Ascending aorta (tissue), 2 donors: ENCODE measurements around the gene ZNF536. TPM values are rescaled to one million over a fixed set of nuclear protein-coding genes. Genes with fewer than 3 reads are reported as not detected.

ENCODE experiments used
- DNase-seq, 2 donors: peaks; one replicate each; pipeline ENCODE4 v3.0.0-alpha.2; 2019; ENCODE audit warnings: low spot score in 2 of 2
- H3K27ac ChIP-seq, 2 donors: fragments of 200-600 bp; sonication (generic); one replicate each; pipeline ENCODE4 v1.5.1; 2016 to 2017; ENCODE audit warnings: mild to moderate bottlenecking in 1 of 2
- H3K27me3 ChIP-seq: fragments of 200-600 bp; sonication (generic); one replicate; pipeline ENCODE4 v1.5.1; 2017
- H3K36me3 ChIP-seq, 2 donors: fragments of 200-600 bp; sonication (generic); one replicate each; pipeline ENCODE4 v1.5.1; 2016
- H3K4me1 ChIP-seq, 2 donors: fragments of 200-600 bp; sonication (generic); one replicate each; pipeline ENCODE4 v1.5.1; 2016 to 2017; ENCODE audit warnings: mild to moderate bottlenecking in 1 of 2
- H3K4me3 ChIP-seq, 2 donors: fragments of 200-600 bp; sonication (generic); one replicate each; pipeline ENCODE4 v1.5.1; 2016 to 2017; ENCODE audit warnings: mild to moderate bottlenecking in 1 of 2
- H3K9me3 ChIP-seq, 2 donors: fragments of 200-600 bp; sonication (generic); one replicate each; pipeline ENCODE4 v1.5.1; 2016
- intact Hi-C: fragments of 100-400 bp; cut with DNase I; formaldehyde crosslinking; loops from one replicate; pipeline ENCODE4 v1.15.1; 2023
- total RNA-seq: library from RNA; depleted of rRNA; stranded (reverse); fragments of >200 nt; gene quantifications from one replicate; pipeline ENCODE4 v1.1.0, GENCODE V29; 2016
- TF ChIP-seq, protein P1 (sequence below), 3 experiments: fragments of 200-600 bp in 2 of 3; fragments of 450-650 bp in 1 of 3; sonication (generic) in 2 of 3; IDR thresholded peaks; one replicate each; pipeline ENCODE4 v1.5.1; 2016 to 2019; ENCODE audit warnings: antibody characterized with exemption in 3 of 3, mild to moderate bottlenecking in 1 of 3, moderate library complexity in 1 of 3

The ZNF536 gene
- total RNA-seq, 1 donor from 2014 or later, result not detected

DNA sequence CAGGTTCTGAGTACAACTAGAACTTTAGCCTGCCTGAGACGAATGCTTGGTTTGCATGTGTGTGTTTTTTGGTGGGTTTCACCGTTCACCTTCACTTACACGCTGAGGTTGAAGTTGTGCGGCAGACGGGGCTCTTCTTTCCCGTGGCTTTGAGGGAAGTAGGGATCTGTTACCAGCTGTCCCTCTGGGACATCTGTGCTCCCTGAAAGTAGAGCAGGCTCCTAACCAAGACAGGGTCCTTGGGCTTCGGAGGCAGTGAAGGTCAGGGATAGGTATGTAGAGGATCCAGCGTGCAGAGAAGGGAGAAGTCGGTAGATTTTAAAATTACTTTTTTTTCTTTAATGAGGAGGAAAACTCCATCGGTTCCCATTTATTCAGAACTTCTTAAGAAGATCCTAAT is 48.7 kb downstream of the ZNF536 start:
- DNase-seq, result no peak
- H3K36me3 ChIP-seq, result no peaks in the 10 kb centered on the region
- TF ChIP-seq, protein P1, sequence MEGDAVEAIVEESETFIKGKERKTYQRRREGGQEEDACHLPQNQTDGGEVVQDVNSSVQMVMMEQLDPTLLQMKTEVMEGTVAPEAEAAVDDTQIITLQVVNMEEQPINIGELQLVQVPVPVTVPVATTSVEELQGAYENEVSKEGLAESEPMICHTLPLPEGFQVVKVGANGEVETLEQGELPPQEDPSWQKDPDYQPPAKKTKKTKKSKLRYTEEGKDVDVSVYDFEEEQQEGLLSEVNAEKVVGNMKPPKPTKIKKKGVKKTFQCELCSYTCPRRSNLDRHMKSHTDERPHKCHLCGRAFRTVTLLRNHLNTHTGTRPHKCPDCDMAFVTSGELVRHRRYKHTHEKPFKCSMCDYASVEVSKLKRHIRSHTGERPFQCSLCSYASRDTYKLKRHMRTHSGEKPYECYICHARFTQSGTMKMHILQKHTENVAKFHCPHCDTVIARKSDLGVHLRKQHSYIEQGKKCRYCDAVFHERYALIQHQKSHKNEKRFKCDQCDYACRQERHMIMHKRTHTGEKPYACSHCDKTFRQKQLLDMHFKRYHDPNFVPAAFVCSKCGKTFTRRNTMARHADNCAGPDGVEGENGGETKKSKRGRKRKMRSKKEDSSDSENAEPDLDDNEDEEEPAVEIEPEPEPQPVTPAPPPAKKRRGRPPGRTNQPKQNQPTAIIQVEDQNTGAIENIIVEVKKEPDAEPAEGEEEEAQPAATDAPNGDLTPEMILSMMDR (IDR thresholded peaks at IDR 0.05), result no peak
- H3K27me3 ChIP-seq, result no peaks in the 10 kb centered on the region
- no peaks in the 10 kb centered on the region for H3K4me1 ChIP-seq
- no peaks in the 10 kb centered on the region for H3K9me3 ChIP-seq
- no peak overlapping the region for H3K27ac ChIP-seq
- intact Hi-C loops, result no loop called here
- no peak overlapping the region for H3K4me3 ChIP-seq

DNA sequence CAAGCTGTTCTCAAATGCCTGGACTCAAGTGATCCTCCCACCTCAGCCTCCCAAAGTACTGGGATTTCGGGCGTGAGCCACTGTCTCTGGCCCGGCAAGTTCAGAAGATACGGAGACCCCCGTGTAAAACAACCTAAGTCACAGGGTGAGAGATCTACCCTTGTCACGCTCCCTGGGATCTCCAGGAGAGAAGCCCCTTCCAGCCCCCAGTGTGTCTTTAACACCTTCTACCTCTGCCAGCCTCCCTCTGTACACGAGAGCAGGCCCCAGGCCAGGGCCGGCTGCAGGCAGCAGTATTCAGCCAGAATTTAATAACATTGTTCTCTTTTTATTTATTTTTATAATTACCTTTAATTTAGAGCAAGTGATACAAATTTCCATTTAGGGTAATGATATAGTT is 49.4 kb downstream of the ZNF536 start:
- no peaks in the 10 kb centered on the region for H3K9me3 ChIP-seq
- intact Hi-C loops, result no loop called here
- H3K36me3 ChIP-seq, result no peaks in the 10 kb centered on the region
- no peak for DNase-seq
- no peaks in the 10 kb centered on the region for H3K4me1 ChIP-seq
- no peak overlapping the region for H3K27ac ChIP-seq
- TF ChIP-seq, protein P1 (IDR thresholded peaks at IDR 0.05), result no peak
- H3K27me3 ChIP-seq, result no peaks in the 10 kb centered on the region
- H3K4me3 ChIP-seq, result no peak overlapping the region

DNA sequence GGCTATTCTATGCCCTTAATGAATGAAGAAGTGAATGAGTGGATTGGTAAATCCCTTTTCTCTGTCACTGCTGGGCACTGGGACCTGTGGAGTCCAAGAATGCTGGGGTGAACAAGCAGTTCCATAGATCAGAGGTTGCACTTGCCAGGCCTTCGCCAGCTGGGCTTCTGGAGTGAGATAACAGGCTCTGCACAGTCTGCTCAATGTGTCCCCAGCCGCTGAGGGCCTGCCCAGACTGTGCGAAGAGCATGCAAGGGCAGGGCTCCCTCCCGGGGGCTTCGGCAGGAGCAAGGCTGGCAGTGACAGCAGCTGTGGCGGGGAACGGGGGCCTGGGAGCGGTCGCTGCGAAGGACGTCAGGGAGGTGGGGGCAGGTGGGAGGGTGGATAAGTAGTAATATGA is 51.3 kb downstream of the ZNF536 start:
- no peak for DNase-seq
- TF ChIP-seq, protein P1 (IDR thresholded peaks at IDR 0.05), result no peak

DNA sequence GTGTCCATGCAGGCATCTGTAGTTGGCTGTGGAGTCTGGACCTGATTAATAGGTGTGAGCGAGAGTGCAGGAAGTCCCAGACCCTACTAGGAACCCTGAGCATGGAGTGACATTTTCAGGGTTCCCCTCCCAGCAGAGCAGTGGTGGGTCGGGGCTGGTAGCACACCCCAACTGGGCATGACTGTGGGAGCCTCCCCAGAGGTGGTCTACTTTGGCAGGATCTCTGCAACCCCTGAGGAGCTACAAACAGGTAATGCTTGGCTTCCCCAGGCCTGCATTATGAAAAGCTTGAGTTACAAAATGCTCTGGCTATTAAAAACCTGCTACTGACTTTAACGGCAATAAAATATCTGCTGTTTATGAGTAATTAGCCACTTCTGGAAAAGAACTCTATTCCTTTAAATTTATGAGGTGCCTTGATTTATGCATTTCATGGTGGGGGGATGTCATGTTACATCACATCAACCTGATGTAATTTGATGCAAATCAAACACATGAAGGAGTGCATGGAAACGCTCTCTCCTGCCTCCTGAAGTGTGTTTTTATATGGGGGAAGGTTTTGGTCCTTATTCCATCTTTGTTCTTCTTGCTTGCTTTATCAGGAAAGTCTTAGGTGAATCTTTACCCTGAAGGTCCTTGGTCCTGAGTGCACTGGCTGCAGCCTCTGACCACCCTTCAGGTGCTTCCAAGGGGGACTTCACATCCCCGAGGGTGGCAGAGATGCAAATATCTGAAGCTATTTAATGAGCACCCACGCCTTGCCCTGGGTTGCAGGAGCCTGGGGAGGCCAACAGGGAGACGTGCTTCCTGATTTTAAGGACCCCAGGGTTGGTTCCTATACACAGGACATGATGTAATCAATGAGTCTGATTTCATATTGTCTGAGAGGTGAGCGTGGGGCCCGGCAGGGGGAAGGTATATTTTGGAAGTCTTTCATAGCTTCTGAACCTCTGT is 54.0 kb downstream of the ZNF536 start:
- Histone ChIP-seq H3K27ac (no peak overlapping the region), H3K4me1 (no peaks in the 10 kb centered on the region), H3K4me3 (no peak overlapping the region), H3K27me3 (no peaks in the 10 kb centered on the region), H3K9me3 (no peaks in the 10 kb centered on the region), H3K36me3 (no peaks in the 10 kb centered on the region)
- DNase-seq, result no peak
- intact Hi-C loops, result no loop called here
- TF ChIP-seq, protein P1 (IDR thresholded peaks at IDR 0.05), result no peak

More for the DNA sequence above, 51.3 kb downstream of the ZNF536 start:
- Histone ChIP-seq H3K9me3 (no peaks in the 10 kb centered on the region), H3K36me3 (no peaks in the 10 kb centered on the region), H3K27ac (no peak overlapping the region), H3K4me1 (no peaks in the 10 kb centered on the region), H3K27me3 (no peaks in the 10 kb centered on the region), H3K4me3 (no peak overlapping the region)
- intact Hi-C loops, result no loop called here

DNA sequence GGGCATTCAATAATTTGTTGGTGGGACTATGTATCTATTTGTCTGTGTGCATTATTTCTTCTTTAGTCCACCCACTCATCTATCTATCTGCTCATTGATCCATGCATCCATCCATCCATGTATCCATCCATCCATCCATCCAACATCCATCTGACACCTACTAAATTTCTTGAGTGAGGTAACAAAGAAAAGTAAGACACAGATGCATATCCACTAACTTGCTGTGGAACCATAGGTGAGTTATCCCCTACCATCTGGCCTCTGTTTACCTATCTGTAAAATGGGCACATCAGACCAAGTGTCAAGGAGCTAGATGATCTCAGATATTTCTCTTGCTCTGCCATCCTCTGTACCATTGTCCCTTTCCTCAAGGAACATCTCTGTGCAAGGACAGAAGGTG is 54.7 kb downstream of the ZNF536 start:
- no peak for DNase-seq
- Histone ChIP-seq H3K4me1 (no peaks in the 10 kb centered on the region), H3K27me3 (no peaks in the 10 kb centered on the region), H3K36me3 (no peaks in the 10 kb centered on the region), H3K27ac (no peak overlapping the region), H3K4me3 (no peak overlapping the region), H3K9me3 (no peaks in the 10 kb centered on the region)
- TF ChIP-seq, protein P1 (IDR thresholded peaks at IDR 0.05), result no peak
- intact Hi-C loops, result no loop called here
